Measurements from ENCODE around the gene MYO18B.

The MYO18B gene

GRCh38 chr22:25744694-25745093 is 2.7 kb downstream of the MYO18B start:
- DNase-seq (ENCODE audit: low read depth), result no peak
- no peak overlapping the region for H3K4me3 ChIP-seq (ENCODE audit: low read depth, low read length)
- TF ChIP-seq MYC (IDR thresholded peaks at IDR 0.05; ENCODE audit: low read depth, low read length) (no peak), POLR2A (IDR thresholded peaks at IDR 0.05; ENCODE audit: extremely low read depth, insufficient read length) (no peak), MAX (IDR thresholded peaks at IDR 0.05; ENCODE audit: low read depth, low read length) (no peak), CTCF (IDR thresholded peaks at IDR 0.05; ENCODE audit: low read depth, low read length) (no peak)

- no peak for DNase-seq (ENCODE audit: low read depth)
- no peak for TF ChIP-seq MYC (IDR thresholded peaks at IDR 0.05; ENCODE audit: low read depth, low read length)
- no peak for TF ChIP-seq POLR2A (IDR thresholded peaks at IDR 0.05; ENCODE audit: extremely low read depth, insufficient read length)
- TF ChIP-seq CTCF (IDR thresholded peaks at IDR 0.05; ENCODE audit: low read depth, low read length), result no peak
- no peak for TF ChIP-seq MAX (IDR thresholded peaks at IDR 0.05; ENCODE audit: low read depth, low read length)
- H3K4me3 ChIP-seq (ENCODE audit: low read depth, low read length), result no peak overlapping the region
Observed at GRCh38 chr22:25745341-25746011, 3.5 kb downstream of the MYO18B start.

- DNase-seq (ENCODE audit: low read depth), result no peak
- TF ChIP-seq MYC (IDR thresholded peaks at IDR 0.05; ENCODE audit: low read depth, low read length) (no peak), POLR2A (IDR thresholded peaks at IDR 0.05; ENCODE audit: extremely low read depth, insufficient read length) (no peak), MAX (IDR thresholded peaks at IDR 0.05; ENCODE audit: low read depth, low read length) (no peak), CTCF (IDR thresholded peaks at IDR 0.05; ENCODE audit: low read depth, low read length) (no peak)
- no peak overlapping the region for H3K4me3 ChIP-seq (ENCODE audit: low read depth, low read length)
Observed at GRCh38 chr22:25746012-25746373, 4.0 kb downstream of the MYO18B start.

- TF ChIP-seq MYC (IDR thresholded peaks at IDR 0.05; ENCODE audit: low read depth, low read length) (no peak), CTCF (IDR thresholded peaks at IDR 0.05; ENCODE audit: low read depth, low read length) (no peak), POLR2A (IDR thresholded peaks at IDR 0.05; ENCODE audit: extremely low read depth, insufficient read length) (no peak), MAX (IDR thresholded peaks at IDR 0.05; ENCODE audit: low read depth, low read length) (no peak)
- DNase-seq (ENCODE audit: low read depth), result no peak
- no peak overlapping the region for H3K4me3 ChIP-seq (ENCODE audit: low read depth, low read length)
Observed at GRCh38 chr22:25747245-25747944, 5.4 kb downstream of the MYO18B start.

- TF ChIP-seq MAX (IDR thresholded peaks at IDR 0.05; ENCODE audit: low read depth, low read length), result no peak
- TF ChIP-seq CTCF (IDR thresholded peaks at IDR 0.05; ENCODE audit: low read depth, low read length), result no peak
- TF ChIP-seq POLR2A (IDR thresholded peaks at IDR 0.05; ENCODE audit: extremely low read depth, insufficient read length), result no peak
- no peak for TF ChIP-seq MYC (IDR thresholded peaks at IDR 0.05; ENCODE audit: low read depth, low read length)
- no peak overlapping the region for H3K4me3 ChIP-seq (ENCODE audit: low read depth, low read length)
- no peak for DNase-seq (ENCODE audit: low read depth)
Observed at GRCh38 chr22:25748140-25748539, 6.2 kb downstream of the MYO18B start.

Data from NB4 (cell line).